ENCODE data around the gene SLC6A7.

GRCh38 chr5:150239099-150239793 lies 49.4 kb downstream of the SLC6A7 start:
- no peak for TF ChIP-seq CTCF (IDR thresholded peaks at IDR 0.05)
- no peak for TF ChIP-seq POLR2AphosphoS5 (IDR thresholded peaks at IDR 0.05)
- no peak for TF ChIP-seq POLR2A (IDR thresholded peaks at IDR 0.05)

Measured in upper lobe of left lung (tissue), 4 donors.